Liver (tissue), 9 donors: ENCODE results near the gene LRMDA. TPM values are rescaled to one million over a fixed set of nuclear protein-coding genes. Genes with fewer than 3 reads are reported as not detected.

ENCODE experiments used
- DNase-seq: peaks from one replicate; pipeline ENCODE4 v3.0.0-alpha.2; 2017; ENCODE audit warnings: low spot score
- H3K27ac ChIP-seq, 2 donors: one replicate each; pipeline ENCODE4 v1.7.0; 2013; ENCODE audit warnings: inconsistent platforms in 2 of 2, low read length in 2 of 2, control low read depth in 1 of 2, low read depth in 1 of 2, mild to moderate bottlenecking in 1 of 2
- H3K27me3 ChIP-seq, 4 donors: one replicate each; pipeline versions ENCODE4 v1.6.1 to v1.7.0; 2013; ENCODE audit warnings: low read length in 3 of 4, inconsistent platforms in 1 of 4, mild to moderate bottlenecking in 1 of 4, moderate library complexity in 1 of 4; ENCODE audit not compliant: control insufficient read depth in 4 of 4, insufficient read depth in 4 of 4
- H3K36me3 ChIP-seq, 4 donors: one replicate each; pipeline versions ENCODE4 v1.6.1 to v1.7.0; 2013; ENCODE audit warnings: low read length in 3 of 4, mild to moderate bottlenecking in 3 of 4, low read depth in 1 of 4, moderate library complexity in 1 of 4; ENCODE audit not compliant: control insufficient read depth in 4 of 4, insufficient read depth in 3 of 4
- H3K4me1 ChIP-seq, 4 donors: one replicate each; pipeline versions ENCODE4 v1.6.1 to v1.7.0; 2013; ENCODE audit warnings: low read length in 3 of 4, mild to moderate bottlenecking in 3 of 4, moderate library complexity in 1 of 4; ENCODE audit not compliant: control insufficient read depth in 4 of 4, insufficient read depth in 4 of 4
- H3K4me3 ChIP-seq, 3 donors: one replicate each; pipeline versions ENCODE4 v1.6.1 to v1.7.0; 2013; ENCODE audit warnings: low read length in 3 of 3, control low read depth in 1 of 3, low read depth in 1 of 3, mild to moderate bottlenecking in 1 of 3
- H3K9ac ChIP-seq, 2 donors: one replicate each; pipeline ENCODE4 v1.7.0; 2013; ENCODE audit warnings: low read length in 2 of 2, mild to moderate bottlenecking in 2 of 2, moderate library complexity in 2 of 2, control low read depth in 1 of 2, low read depth in 1 of 2
- H3K9me3 ChIP-seq, 4 donors: one replicate each; pipeline versions ENCODE4 v1.6.1 to v1.7.0; 2013; ENCODE audit warnings: low read length in 3 of 4; ENCODE audit not compliant: control insufficient read depth in 4 of 4
- EGR1 ChIP-seq, 2 donors: IDR thresholded peaks; 2 replicates each; pipeline ENCODE4 v1.6.1; 2016 to 2018; ENCODE audit warnings: antibody characterized with exemption in 2 of 2, low read depth in 2 of 2
- FOXA1 ChIP-seq: IDR thresholded peaks from 2 replicates; pipeline ENCODE4 v1.6.1; 2016; ENCODE audit warnings: antibody characterized with exemption
- FOXA2 ChIP-seq: IDR thresholded peaks from 2 replicates; pipeline ENCODE4 v1.6.1; 2016; ENCODE audit warnings: antibody characterized with exemption
- GABPA ChIP-seq, 2 donors: IDR thresholded peaks in 1 of 2; conservative IDR thresholded peaks in 1 of 2; 2 replicates each; pipeline ENCODE4 v1.6.1; 2016; ENCODE audit warnings: antibody characterized with exemption in 2 of 2, mild to moderate bottlenecking in 1 of 2, moderate library complexity in 1 of 2
- HNF4A ChIP-seq, 2 donors: conservative IDR thresholded peaks; 2 replicates each; pipeline ENCODE4 v1.6.1; 2016; ENCODE audit warnings: antibody characterized with exemption in 2 of 2, mild to moderate bottlenecking in 2 of 2
- HNF4G ChIP-seq: IDR thresholded peaks from 2 replicates; pipeline ENCODE4 v1.6.1; 2016; ENCODE audit warnings: antibody characterized with exemption
- JUND ChIP-seq, 2 donors: IDR thresholded peaks; 2 replicates each; pipeline ENCODE4 v1.6.1; 2016; ENCODE audit warnings: antibody characterized with exemption in 2 of 2
- NR2F2 ChIP-seq: IDR thresholded peaks from 2 replicates; pipeline ENCODE4 v1.6.1; 2016; ENCODE audit warnings: antibody characterized with exemption
- RAD21 ChIP-seq, 2 donors: IDR thresholded peaks; 2 replicates each; pipeline ENCODE4 v1.6.1; 2016; ENCODE audit warnings: antibody characterized with exemption in 2 of 2, mild to moderate bottlenecking in 2 of 2
- REST ChIP-seq: IDR thresholded peaks from 2 replicates; pipeline ENCODE4 v1.6.1; 2016; ENCODE audit warnings: antibody characterized with exemption, mild to moderate bottlenecking
- RXRA ChIP-seq, 2 donors: IDR thresholded peaks; 2 replicates each; pipeline ENCODE4 v1.6.1; 2017 to 2018; ENCODE audit warnings: antibody characterized with exemption in 2 of 2, mild to moderate bottlenecking in 1 of 2
- SP1 ChIP-seq: IDR thresholded peaks from 2 replicates; pipeline ENCODE4 v1.6.1; 2018; ENCODE audit warnings: antibody characterized with exemption, mild to moderate bottlenecking
- TAF1 ChIP-seq: conservative IDR thresholded peaks from 2 replicates; pipeline ENCODE4 v1.6.1; 2016; ENCODE audit warnings: antibody characterized with exemption, mild to moderate bottlenecking
- YY1 ChIP-seq: IDR thresholded peaks from 2 replicates; pipeline ENCODE4 v1.6.1; 2016; ENCODE audit warnings: antibody characterized with exemption, mild to moderate bottlenecking
- ZBTB33 ChIP-seq: IDR thresholded peaks from 2 replicates; pipeline ENCODE4 v1.6.1; 2016; ENCODE audit warnings: antibody characterized with exemption
- WGBS: extraction: QIAGEN DNeasy Blood & Tissue Kit; methylation state at CpG from one replicate; pipeline ENCODE4 v1.1.7; 2013; 5-methylcytosine and 5-hydroxymethylcytosine counted together
- polyA plus RNA-seq, 2 donors: library from polyadenylated mRNA; stranded (reverse) in 1 of 2; unstranded in 1 of 2; fragments of 200-250 nt in 1 of 2; fragments of >200 nt in 1 of 2; fragmentation: Nextera tagmentation in 1 of 2; extraction: Ambion mirVana in 1 of 2; gene quantifications; one replicate each; pipeline versions ENCODE4 v1.2.1 to v1.2.3, GENCODE V29; 2013 to 2015
- total RNA-seq, 2 donors: library from RNA; depleted of rRNA; stranded (reverse); fragments of >200 nt; gene quantifications; one replicate each; pipeline ENCODE4 v1.2.3, GENCODE V29; 2014
- TF ChIP-seq, protein P1 (sequence below): fragments of 150-350 bp; IDR thresholded peaks from 2 replicates; pipeline ENCODE4 v1.5.1; 2017; ENCODE audit warnings: improper control_type of control experiment, low read depth, low read length; ENCODE audit not compliant: missing input control
- TF ChIP-seq, protein P2 (sequence below): IDR thresholded peaks from 2 replicates; pipeline ENCODE4 v1.6.1; 2016; ENCODE audit warnings: antibody characterized with exemption
- TF ChIP-seq, protein P3 (sequence below): IDR thresholded peaks from 2 replicates; pipeline ENCODE4 v1.6.1; 2016; ENCODE audit warnings: antibody characterized with exemption
- donor health status: healthy.
- donor health status: healthy.
- donor health status: healthy.
- donor health status: healthy.
- donor health status: healthy.

LRMDA gene
- total and polyA plus RNA-seq, 4 donors = 7.9 to 15.8 (median 11.3) TPM

DNA sequence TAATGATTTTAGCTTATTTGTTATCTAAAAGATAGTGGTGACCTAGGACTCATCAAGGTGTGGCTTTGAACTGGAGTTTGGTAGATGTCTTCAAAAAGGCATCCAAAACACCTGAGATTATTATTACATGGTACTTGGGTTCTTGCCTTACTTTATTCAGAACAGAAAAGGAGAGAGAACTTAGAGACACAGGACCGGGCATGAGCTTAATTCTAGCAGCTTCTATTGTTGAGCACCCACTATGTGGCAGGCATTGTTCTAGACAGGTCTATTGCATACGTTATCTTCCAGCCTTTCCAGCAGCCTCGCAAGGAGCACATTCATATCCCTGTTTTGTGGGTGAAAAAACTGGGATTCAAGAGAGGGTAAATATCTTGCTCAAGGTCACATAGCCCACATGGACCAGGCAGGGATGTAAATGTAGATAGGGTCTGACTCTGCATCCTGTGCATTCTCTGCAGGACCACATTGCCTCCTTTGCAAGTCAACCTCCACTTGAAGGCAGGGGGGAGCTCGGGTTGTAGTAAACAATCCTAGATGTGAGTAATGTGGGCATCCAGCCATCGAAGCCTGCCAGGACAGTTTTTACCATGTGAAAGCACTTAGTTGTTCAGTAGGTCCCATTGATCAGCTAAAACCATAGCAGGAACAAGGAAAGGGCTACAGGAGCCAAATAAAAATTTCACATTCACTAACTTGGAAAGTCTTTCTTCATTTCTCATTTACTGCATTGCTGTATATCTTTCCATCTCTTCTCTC lies 551.4 kb downstream of the LRMDA start:
- H3K36me3 ChIP-seq = no peaks in the 10 kb centered on the region
- no peak for TF ChIP-seq TAF1
- TF ChIP-seq, protein P1, sequence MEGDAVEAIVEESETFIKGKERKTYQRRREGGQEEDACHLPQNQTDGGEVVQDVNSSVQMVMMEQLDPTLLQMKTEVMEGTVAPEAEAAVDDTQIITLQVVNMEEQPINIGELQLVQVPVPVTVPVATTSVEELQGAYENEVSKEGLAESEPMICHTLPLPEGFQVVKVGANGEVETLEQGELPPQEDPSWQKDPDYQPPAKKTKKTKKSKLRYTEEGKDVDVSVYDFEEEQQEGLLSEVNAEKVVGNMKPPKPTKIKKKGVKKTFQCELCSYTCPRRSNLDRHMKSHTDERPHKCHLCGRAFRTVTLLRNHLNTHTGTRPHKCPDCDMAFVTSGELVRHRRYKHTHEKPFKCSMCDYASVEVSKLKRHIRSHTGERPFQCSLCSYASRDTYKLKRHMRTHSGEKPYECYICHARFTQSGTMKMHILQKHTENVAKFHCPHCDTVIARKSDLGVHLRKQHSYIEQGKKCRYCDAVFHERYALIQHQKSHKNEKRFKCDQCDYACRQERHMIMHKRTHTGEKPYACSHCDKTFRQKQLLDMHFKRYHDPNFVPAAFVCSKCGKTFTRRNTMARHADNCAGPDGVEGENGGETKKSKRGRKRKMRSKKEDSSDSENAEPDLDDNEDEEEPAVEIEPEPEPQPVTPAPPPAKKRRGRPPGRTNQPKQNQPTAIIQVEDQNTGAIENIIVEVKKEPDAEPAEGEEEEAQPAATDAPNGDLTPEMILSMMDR = no peak
- H3K27me3 ChIP-seq = no peaks in the 10 kb centered on the region
- no peaks in the 10 kb centered on the region for H3K9me3 ChIP-seq
- no peak overlapping the region for H3K27ac ChIP-seq
- H3K9ac ChIP-seq = no peak overlapping the region
- no peak overlapping the region for H3K4me3 ChIP-seq
- WGBS = 88% methylated on average over 5 of the region's 5 CpGs
- peaks cover 0 to 2% (median 0%) of the 10 kb centered on the region in 4 donors for H3K4me1 ChIP-seq
- no peak for DNase-seq

GRCh38 chr10:75984067-75984466 lies 552.6 kb downstream of the LRMDA start:
- no peak overlapping the region for H3K4me3 ChIP-seq
- peaks cover 0 to 2% (median 0%) of the 10 kb centered on the region in 4 donors for H3K4me1 ChIP-seq
- H3K9me3 ChIP-seq = no peaks in the 10 kb centered on the region
- H3K27ac ChIP-seq = no peak overlapping the region
- no peak for DNase-seq
- H3K9ac ChIP-seq = no peak overlapping the region
- TF ChIP-seq HNF4A (conservative IDR thresholded peaks at IDR 0.05) (no peak), GABPA (IDR thresholded peaks at IDR 0.05 in 1 of 2, conservative IDR thresholded peaks at IDR 0.05 in 1 of 2) (no peak), REST (no peak), RXRA (IDR thresholded peaks at IDR 0.05) (no peak), YY1 (no peak), FOXA2 (no peak), TAF1 (no peak), ZBTB33 (no peak), HNF4G (no peak), RAD21 (IDR thresholded peaks at IDR 0.05) (no peak), EGR1 (IDR thresholded peaks at IDR 0.05; ENCODE audit: low read depth in 2 of 2) (no peak), SP1 (no peak), NR2F2 (no peak), JUND (IDR thresholded peaks at IDR 0.05) (no peak), FOXA1 (no peak)
- TF ChIP-seq, protein P2, sequence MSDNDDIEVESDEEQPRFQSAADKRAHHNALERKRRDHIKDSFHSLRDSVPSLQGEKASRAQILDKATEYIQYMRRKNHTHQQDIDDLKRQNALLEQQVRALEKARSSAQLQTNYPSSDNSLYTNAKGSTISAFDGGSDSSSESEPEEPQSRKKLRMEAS = no peak
- TF ChIP-seq, protein P1 = no peak
- TF ChIP-seq, protein P3, sequence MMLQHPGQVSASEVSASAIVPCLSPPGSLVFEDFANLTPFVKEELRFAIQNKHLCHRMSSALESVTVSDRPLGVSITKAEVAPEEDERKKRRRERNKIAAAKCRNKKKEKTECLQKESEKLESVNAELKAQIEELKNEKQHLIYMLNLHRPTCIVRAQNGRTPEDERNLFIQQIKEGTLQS = no peak
- H3K27me3 ChIP-seq = no peaks in the 10 kb centered on the region
- no peaks in the 10 kb centered on the region for H3K36me3 ChIP-seq
- WGBS = 91% methylated on average over 7 of the region's 7 CpGs
